ENCODE data around the gene SLC35F3.

- TF ChIP-seq CTCF (IDR thresholded peaks at IDR 0.05; ENCODE audit: low read depth, low read length, missing input control) (no peak), EGR1 (IDR thresholded peaks at IDR 0.05; ENCODE audit: low read depth in 2 of 2) (no peak), RAD21 (IDR thresholded peaks at IDR 0.05) (no peak), HNF4A (conservative IDR thresholded peaks at IDR 0.05) (no peak), REST (IDR thresholded peaks at IDR 0.05) (no peak)
Measured at GRCh38 chr1:234109840-234110239, 205.4 kb downstream of the SLC35F3 start.
